ENCODE results near the gene NTS.

Gene NTS

DNA sequence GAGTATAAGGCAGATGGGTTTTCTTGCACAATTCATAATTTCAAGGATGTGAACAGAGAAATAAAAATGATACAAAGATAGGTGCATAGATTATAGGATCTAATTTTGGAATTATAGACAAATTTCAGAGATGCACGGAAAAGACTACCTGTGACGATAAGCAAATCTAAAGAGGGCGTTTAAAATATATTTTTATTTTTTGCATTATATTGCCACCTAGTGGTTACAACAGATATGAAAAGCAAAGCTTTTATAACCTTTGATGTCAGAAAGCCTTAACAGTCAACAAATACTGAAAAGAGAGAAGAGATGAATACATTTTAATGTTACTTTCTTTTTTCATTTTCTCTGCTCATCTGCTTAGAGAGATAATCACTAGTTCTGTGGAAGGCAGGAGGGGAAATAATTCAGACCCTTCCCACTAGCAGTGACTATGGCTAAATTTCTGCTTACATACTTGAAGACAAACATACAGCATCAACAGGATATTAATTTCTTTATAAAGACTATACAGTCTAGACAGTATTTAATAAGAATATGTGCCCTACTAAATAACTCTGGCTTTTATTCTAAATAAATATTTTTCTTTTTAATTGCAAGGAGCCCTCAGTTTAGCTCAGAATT, 46.3 kb downstream of the NTS start:
- Histone ChIP-seq H3K4me1 (ENCODE audit: control insufficient read depth, insufficient read depth, low read length, poor library complexity, severe bottlenecking) (no peaks in the 10 kb centered on the region), H3K36me3 (ENCODE audit: control insufficient read depth, insufficient read depth, low read length) (no peaks in the 10 kb centered on the region), H3K4me3 (ENCODE audit: insufficient read depth, low read depth, low read length, poor library complexity, severe bottlenecking) (no peak overlapping the region), H3K27ac (ENCODE audit: insufficient read depth, low read length, poor library complexity, severe bottlenecking) (no peak overlapping the region), H3K27me3 (replicated peaks; ENCODE audit: control insufficient read depth, insufficient read depth, low read length, poor library complexity, severe bottlenecking) (no peaks in the 10 kb centered on the region), H3K9me3 (ENCODE audit: control insufficient read depth, low read length) (no peaks in the 10 kb centered on the region)
- DNase-seq, result no peak

DNA sequence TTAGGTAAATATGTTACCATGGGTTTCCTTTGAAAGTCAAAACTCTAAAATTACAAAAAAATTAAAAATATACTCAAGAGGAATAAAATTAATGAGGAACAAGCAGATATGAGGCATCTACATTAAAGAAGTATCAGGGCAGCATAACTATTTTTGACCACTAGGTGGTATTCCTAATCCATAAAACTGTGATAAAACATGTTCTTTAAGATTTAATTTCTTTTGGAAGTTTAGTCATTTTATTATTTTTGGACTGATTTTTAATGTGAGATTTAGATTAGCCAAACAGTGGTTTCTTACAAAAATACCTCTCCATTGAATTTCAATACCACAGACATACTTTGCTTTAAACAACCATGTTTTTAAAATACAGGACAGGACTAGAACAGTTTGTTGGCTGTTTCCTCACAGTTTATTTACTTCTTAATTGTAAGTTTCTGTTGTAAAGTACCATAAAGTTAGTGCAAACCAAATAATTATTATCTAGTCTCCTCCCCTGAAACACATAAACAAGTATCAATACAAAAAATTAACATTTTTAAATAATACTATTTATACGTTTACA, 49.8 kb downstream of the NTS start:
- H3K9me3 ChIP-seq (ENCODE audit: control insufficient read depth, low read length), result no peaks in the 10 kb centered on the region
- H3K4me1 ChIP-seq (ENCODE audit: control insufficient read depth, insufficient read depth, low read length, poor library complexity, severe bottlenecking), result no peaks in the 10 kb centered on the region
- no peak overlapping the region for H3K4me3 ChIP-seq (ENCODE audit: insufficient read depth, low read depth, low read length, poor library complexity, severe bottlenecking)
- H3K27ac ChIP-seq (ENCODE audit: insufficient read depth, low read length, poor library complexity, severe bottlenecking), result no peak overlapping the region
- no peak for DNase-seq
- H3K36me3 ChIP-seq (ENCODE audit: control insufficient read depth, insufficient read depth, low read length), result no peaks in the 10 kb centered on the region
- no peaks in the 10 kb centered on the region for H3K27me3 ChIP-seq (replicated peaks; ENCODE audit: control insufficient read depth, insufficient read depth, low read length, poor library complexity, severe bottlenecking)

DNA sequence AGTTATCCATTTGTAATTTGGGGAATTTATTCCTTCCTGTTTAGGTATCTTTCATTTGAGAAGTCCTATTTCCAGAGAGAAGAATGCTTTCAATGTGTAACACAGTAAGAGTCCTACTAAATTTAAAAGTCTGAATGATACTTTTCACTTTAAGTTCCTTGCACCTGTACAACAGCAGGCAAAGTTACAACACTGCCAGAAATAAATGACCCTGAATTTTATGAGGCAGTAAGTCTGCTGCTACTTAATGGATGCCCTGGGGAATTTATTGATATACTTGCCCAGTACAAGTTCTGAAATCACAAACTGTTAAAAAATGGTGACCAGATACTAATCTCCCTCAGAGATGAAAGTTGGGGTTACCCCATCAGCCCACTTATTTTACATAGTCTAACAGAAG, 53.1 kb downstream of the NTS start:
- H3K4me3 ChIP-seq (ENCODE audit: insufficient read depth, low read depth, low read length, poor library complexity, severe bottlenecking), result no peak overlapping the region
- DNase-seq, result no peak
- no peaks in the 10 kb centered on the region for H3K4me1 ChIP-seq (ENCODE audit: control insufficient read depth, insufficient read depth, low read length, poor library complexity, severe bottlenecking)
- H3K36me3 ChIP-seq (ENCODE audit: control insufficient read depth, insufficient read depth, low read length), result no peaks in the 10 kb centered on the region
- no peaks in the 10 kb centered on the region for H3K9me3 ChIP-seq (ENCODE audit: control insufficient read depth, low read length)
- no peak overlapping the region for H3K27ac ChIP-seq (ENCODE audit: insufficient read depth, low read length, poor library complexity, severe bottlenecking)
- no peaks in the 10 kb centered on the region for H3K27me3 ChIP-seq (replicated peaks; ENCODE audit: control insufficient read depth, insufficient read depth, low read length, poor library complexity, severe bottlenecking)

Data from effector memory CD4-positive, alpha-beta T cell (primary cell).